ENCODE results near the gene NCDN. TPM values are rescaled to one million over a fixed set of nuclear protein-coding genes. Genes with fewer than 3 reads are reported as not detected.

Gene NCDN
- total RNA-seq, 2 donors from 2014 or later = 37.6 to 49.4 TPM

GRCh38 chr1:35564884-35565741 lies 7.5 kb downstream of the NCDN start:
- 88% methylated on average over 25 of the region's 28 CpGs for WGBS
- TF ChIP-seq POLR2A (IDR thresholded peaks at IDR 0.05) (no peak), POLR2AphosphoS5 (IDR thresholded peaks at IDR 0.05) (no peak), CTCF (IDR thresholded peaks at IDR 0.05) (no peak)
- intact Hi-C loops (cut with DNase I) = loop anchor here (2.0 kb wide), 1 partner anchor 114 kb away; no protein-coding TSS in a partner anchor
- no peak overlapping the region for H3K4me3 ChIP-seq
- H3K27me3 ChIP-seq (replicated peaks; ENCODE audit: insufficient read depth) = no peaks in the 10 kb centered on the region
- H3K4me1 ChIP-seq (replicated peaks) = peaks cover 7% of the 10 kb centered on the region
- no peaks in the 10 kb centered on the region for H3K36me3 ChIP-seq
- H3K27ac ChIP-seq = no peak overlapping the region
- no peak for DNase-seq (ENCODE audit: low spot score)
- no peaks in the 10 kb centered on the region for H3K9me3 ChIP-seq

- TF ChIP-seq CTCF (IDR thresholded peaks at IDR 0.05) (no peak), POLR2AphosphoS5 (IDR thresholded peaks at IDR 0.05) (no peak), POLR2A (IDR thresholded peaks at IDR 0.05) (no peak)
- DNase-seq (ENCODE audit: low spot score) = no peak
- Histone ChIP-seq H3K36me3 (no peaks in the 10 kb centered on the region), H3K27me3 (replicated peaks; ENCODE audit: insufficient read depth) (no peaks in the 10 kb centered on the region), H3K27ac (no peak overlapping the region), H3K9me3 (no peaks in the 10 kb centered on the region), H3K4me3 (no peak overlapping the region), H3K4me1 (replicated peaks) (peaks cover 4% of the 10 kb centered on the region)
- intact Hi-C loops (cut with DNase I) = loop anchor here (2.0 kb wide), 1 partner anchor 115 kb away; no protein-coding TSS in a partner anchor
- WGBS = 84% methylated on average over 11 of the region's 11 CpGs
These were observed 8.1 kb downstream of the NCDN start for GRCh38 chr1:35565742-35566133.

GRCh38 chr1:35567947-35568558 lies 10.5 kb downstream of the NCDN start:
- TF ChIP-seq POLR2A (IDR thresholded peaks at IDR 0.05) (no peak), CTCF (IDR thresholded peaks at IDR 0.05) (no peak), POLR2AphosphoS5 (IDR thresholded peaks at IDR 0.05) (no peak)
- WGBS = 66% methylated on average over 9 of the region's 9 CpGs
- Histone ChIP-seq H3K27ac (no peak overlapping the region), H3K4me1 (replicated peaks) (no peaks in the 10 kb centered on the region), H3K27me3 (replicated peaks; ENCODE audit: insufficient read depth) (no peaks in the 10 kb centered on the region), H3K36me3 (no peaks in the 10 kb centered on the region), H3K9me3 (no peaks in the 10 kb centered on the region), H3K4me3 (no peak overlapping the region)
- DNase-seq (ENCODE audit: low spot score) = no peak
- intact Hi-C loops (cut with DNase I) = loop anchor here (2.0 kb wide), 2 partner anchors 159 to 203 kb away; no protein-coding TSS in a partner anchor

- TF ChIP-seq POLR2AphosphoS5 (IDR thresholded peaks at IDR 0.05) (peak; percentile 35), CTCF (IDR thresholded peaks at IDR 0.05) (peak; percentile 65 to 89 (median 85)), POLR2A (IDR thresholded peaks at IDR 0.05) (no peak)
- intact Hi-C loops (cut with DNase I) = loop anchor here (2.0 kb wide), 2 partner anchors 158 to 202 kb away; no protein-coding TSS in a partner anchor
- no peaks in the 10 kb centered on the region for H3K27me3 ChIP-seq (replicated peaks; ENCODE audit: insufficient read depth)
- H3K4me3 ChIP-seq = no peak overlapping the region
- H3K27ac ChIP-seq = no peak overlapping the region
- peak; percentile 56 for DNase-seq (ENCODE audit: low spot score)
- H3K9me3 ChIP-seq = no peaks in the 10 kb centered on the region
- 20% methylated on average over 4 of the region's 4 CpGs for WGBS
- no peaks in the 10 kb centered on the region for H3K36me3 ChIP-seq
- H3K4me1 ChIP-seq (replicated peaks) = no peaks in the 10 kb centered on the region
These were observed 11.4 kb downstream of the NCDN start for GRCh38 chr1:35568975-35569395.
